HG02759 (cell line): ENCODE measurements around the gene FRRS1.
"Not testable (repeated sequence)": the region's sequence is repeated elsewhere in the genome, so short reads cannot be mapped to it uniquely, and the experiment has no call there.

Source experiments
- ATAC-seq: cut with Tn5 transposase; IDR thresholded peaks from one replicate; pipeline ENCODE4 v1.9.1; 2021; ENCODE audit warnings: mild to moderate bottlenecking, moderate library complexity; ENCODE audit not compliant: unreplicated experiment

FRRS1 gene

GRCh38 chr1:99766378-99766800 lies at the start of gene FRRS1:
TSS of gene FRRS1 (minus strand) at chr1:99766635. CDS start at chr1:99748768, 17,867 bp downstream.
- peak; percentile 95 for ATAC-seq

- ATAC-seq, result no peak
Observed at GRCh38 chr1:99814373-99814900, 48.0 kb upstream of the FRRS1 start.

- ATAC-seq, result no peak
Observed at GRCh38 chr1:99811747-99812146, 45.3 kb upstream of the FRRS1 start.

GRCh38 chr1:99811075-99811474 lies 44.6 kb upstream of the FRRS1 start:
- ATAC-seq, result no peak

- peak; percentile 95 for ATAC-seq
Observed at GRCh38 chr1:99808391-99809115, 42.1 kb upstream of the FRRS1 start.

GRCh38 chr1:99806882-99807281 lies 40.4 kb upstream of the FRRS1 start:
- no peak for ATAC-seq

GRCh38 chr1:99801584-99801983 lies 35.1 kb upstream of the FRRS1 start:
- ATAC-seq, result no peak

- ATAC-seq, result not testable (repeated sequence)
Observed at GRCh38 chr1:99793861-99794260, 27.4 kb upstream of the FRRS1 start.

GRCh38 chr1:99789715-99790114 lies 23.3 kb upstream of the FRRS1 start:
- no peak for ATAC-seq

GRCh38 chr1:99788896-99789295 lies 22.5 kb upstream of the FRRS1 start:
- no peak for ATAC-seq

GRCh38 chr1:99786751-99787501 lies 20.5 kb upstream of the FRRS1 start:
- peak; percentile 80 for ATAC-seq

- no peak for ATAC-seq
Observed at GRCh38 chr1:99784809-99785255, 18.4 kb upstream of the FRRS1 start.

GRCh38 chr1:99784143-99784542 lies 17.7 kb upstream of the FRRS1 start:
- ATAC-seq, result no peak

GRCh38 chr1:99782920-99783319 lies 16.5 kb upstream of the FRRS1 start:
- no peak for ATAC-seq

- no peak for ATAC-seq
Observed at GRCh38 chr1:99782397-99782796, 16.0 kb upstream of the FRRS1 start.

GRCh38 chr1:99781798-99782197 lies 15.4 kb upstream of the FRRS1 start:
- ATAC-seq, result no peak

- no peak for ATAC-seq
Observed at GRCh38 chr1:99777752-99778151, 11.3 kb upstream of the FRRS1 start.

GRCh38 chr1:99776120-99776519 lies 9.7 kb upstream of the FRRS1 start:
- ATAC-seq, result no peak

GRCh38 chr1:99772809-99773208 lies 6.4 kb upstream of the FRRS1 start:
- ATAC-seq, result no peak

GRCh38 chr1:99771513-99771918 lies 5.1 kb upstream of the FRRS1 start:
- ATAC-seq, result no peak

GRCh38 chr1:99768524-99769245 lies 2.2 kb upstream of the FRRS1 start:
- ATAC-seq, result no peak
